OCI-LY7 (cell line): ENCODE measurements around the gene IL1RN.

Source experiments
- CTCF ChIP-seq: fragments of 200-600 bp; sonication (generic); conservative IDR thresholded peaks from 2 replicates; pipeline ENCODE4 v1.5.1; 2014; ENCODE audit warnings: mild to moderate bottlenecking, antibody characterized with exemption, low read length, moderate library complexity, mixed read lengths
- EZH2phosphoT487 ChIP-seq: fragments of 200-600 bp; sonication (generic); IDR thresholded peaks from 2 replicates; pipeline ENCODE4 v1.6.1; 2018; ENCODE audit warnings: low read depth, borderline replicate concordance, mild to moderate bottlenecking, mixed run types, antibody characterized with exemption, low read length, moderate library complexity, mixed read lengths

GRCh38 chr2:113129519-113130078, 2.2 kb downstream of the IL1RN start:
- TF ChIP-seq CTCF = no peak
- TF ChIP-seq EZH2phosphoT487 = no peak
